Measurements from ENCODE around the gene PLCH1. TPM values are rescaled to one million over a fixed set of nuclear protein-coding genes. Genes with fewer than 3 reads are reported as not detected.

PLCH1 gene
- total RNA-seq, 2 donors from 2014 or later = 12.0 to 12.4 TPM

DNA sequence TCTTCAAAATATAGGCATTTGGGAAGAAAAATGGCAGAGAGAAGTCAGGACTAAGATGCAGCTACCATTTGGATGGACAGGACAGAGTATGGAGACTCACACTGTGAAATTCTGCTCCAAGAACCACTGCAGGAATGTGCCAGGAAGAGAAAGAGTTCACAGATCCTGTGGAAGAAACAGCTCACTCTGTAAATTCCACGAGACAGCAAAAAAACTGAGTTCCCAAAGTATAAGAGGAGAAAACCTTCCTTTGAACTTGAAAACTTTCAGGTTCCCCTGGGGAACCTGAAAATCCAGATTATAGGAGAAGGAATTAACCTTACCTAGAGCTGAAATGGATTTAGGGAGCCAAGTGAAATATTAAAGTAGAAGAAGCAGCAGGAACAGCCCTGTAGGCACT, 137.1 kb downstream of the PLCH1 start:
- Histone ChIP-seq H3K36me3 (ENCODE audit: control insufficient read depth, insufficient read depth, low read length) (no peaks in the 10 kb centered on the region), H3K27ac (ENCODE audit: low read depth, low read length) (peak overlapping the region; percentile 42), H3K4me1 (ENCODE audit: control insufficient read depth, insufficient read depth, low read length) (no peaks in the 10 kb centered on the region), H3K27me3 (ENCODE audit: control insufficient read depth, insufficient read depth, low read length, poor library complexity, severe bottlenecking) (no peaks in the 10 kb centered on the region), H3K4me3 (ENCODE audit: low read length) (no peak overlapping the region), H3K9me3 (ENCODE audit: control insufficient read depth, low read length) (peaks cover 16% of the 10 kb centered on the region), H3K9ac (ENCODE audit: extremely low read depth, low read length, poor library complexity, severe bottlenecking) (no peak overlapping the region)
- H3K27me3 Mint-ChIP-seq (ENCODE audit: insufficient read depth) = peaks cover 4% of the 10 kb centered on the region
- DNase-seq = no peak
- peaks cover 1% of the 10 kb centered on the region for H3K36me3 Mint-ChIP-seq (ENCODE audit: low read depth)
- H3K27ac Mint-ChIP-seq = no peak overlapping the region
- peaks cover 34% of the 10 kb centered on the region for H3K4me1 Mint-ChIP-seq
- WGBS, 2 experiments (ENCODE audit: insufficient coverage in 1 of 2, insufficient read length in 1 of 2) = 89 to 91% methylated on average over 1 of the region's 1 CpG
- TF ChIP-seq, protein P1, sequence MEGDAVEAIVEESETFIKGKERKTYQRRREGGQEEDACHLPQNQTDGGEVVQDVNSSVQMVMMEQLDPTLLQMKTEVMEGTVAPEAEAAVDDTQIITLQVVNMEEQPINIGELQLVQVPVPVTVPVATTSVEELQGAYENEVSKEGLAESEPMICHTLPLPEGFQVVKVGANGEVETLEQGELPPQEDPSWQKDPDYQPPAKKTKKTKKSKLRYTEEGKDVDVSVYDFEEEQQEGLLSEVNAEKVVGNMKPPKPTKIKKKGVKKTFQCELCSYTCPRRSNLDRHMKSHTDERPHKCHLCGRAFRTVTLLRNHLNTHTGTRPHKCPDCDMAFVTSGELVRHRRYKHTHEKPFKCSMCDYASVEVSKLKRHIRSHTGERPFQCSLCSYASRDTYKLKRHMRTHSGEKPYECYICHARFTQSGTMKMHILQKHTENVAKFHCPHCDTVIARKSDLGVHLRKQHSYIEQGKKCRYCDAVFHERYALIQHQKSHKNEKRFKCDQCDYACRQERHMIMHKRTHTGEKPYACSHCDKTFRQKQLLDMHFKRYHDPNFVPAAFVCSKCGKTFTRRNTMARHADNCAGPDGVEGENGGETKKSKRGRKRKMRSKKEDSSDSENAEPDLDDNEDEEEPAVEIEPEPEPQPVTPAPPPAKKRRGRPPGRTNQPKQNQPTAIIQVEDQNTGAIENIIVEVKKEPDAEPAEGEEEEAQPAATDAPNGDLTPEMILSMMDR (conservative IDR thresholded peaks at IDR 0.05) = no peak
- no peak overlapping the region for H3K4me3 Mint-ChIP-seq
- H3K9me3 Mint-ChIP-seq = peaks cover 12% of the 10 kb centered on the region

DNA sequence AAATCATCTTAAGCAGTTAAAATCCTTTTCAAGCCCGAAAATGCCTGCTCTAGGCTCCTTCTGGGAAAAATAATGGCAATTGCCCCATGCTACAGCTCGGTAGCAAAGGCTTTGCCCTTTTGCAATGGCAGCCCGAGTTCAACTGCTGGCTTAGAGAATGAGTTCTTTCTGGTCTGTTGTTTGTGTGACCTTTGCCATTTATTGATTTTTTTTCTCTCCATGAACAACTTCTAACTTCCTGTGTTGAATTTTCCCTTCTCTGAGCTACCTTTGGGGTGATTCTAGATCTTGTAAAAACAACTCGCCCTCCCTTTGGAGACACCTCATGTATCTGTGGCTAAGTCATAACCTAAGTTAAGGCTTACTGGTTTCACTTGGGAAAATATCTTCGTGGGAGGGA, 139.3 kb downstream of the PLCH1 start:
- Mint-ChIP-seq H3K36me3 (ENCODE audit: low read depth) (no peaks in the 10 kb centered on the region), H3K4me1 (peaks cover 35% of the 10 kb centered on the region), H3K27ac (no peak overlapping the region), H3K4me3 (no peak overlapping the region), H3K9me3 (peaks cover 11% of the 10 kb centered on the region), H3K27me3 (ENCODE audit: insufficient read depth) (peaks cover 4% of the 10 kb centered on the region)
- H3K27me3 ChIP-seq (ENCODE audit: control insufficient read depth, insufficient read depth, low read length, poor library complexity, severe bottlenecking) = no peaks in the 10 kb centered on the region
- H3K4me1 ChIP-seq (ENCODE audit: control insufficient read depth, insufficient read depth, low read length) = no peaks in the 10 kb centered on the region
- H3K27ac ChIP-seq (ENCODE audit: low read depth, low read length) = no peak overlapping the region
- H3K9ac ChIP-seq (ENCODE audit: extremely low read depth, low read length, poor library complexity, severe bottlenecking) = no peak overlapping the region
- H3K4me3 ChIP-seq (ENCODE audit: low read length) = no peak overlapping the region
- 87 to 89% methylated on average over 4 to 5 of the region's 5 CpGs for WGBS, 2 experiments (ENCODE audit: insufficient coverage in 1 of 2, insufficient read length in 1 of 2)
- no peaks in the 10 kb centered on the region for H3K36me3 ChIP-seq (ENCODE audit: control insufficient read depth, insufficient read depth, low read length)
- no peak for DNase-seq
- TF ChIP-seq, protein P1 (conservative IDR thresholded peaks at IDR 0.05) = no peak
- H3K9me3 ChIP-seq (ENCODE audit: control insufficient read depth, low read length) = peaks cover 15% of the 10 kb centered on the region

DNA sequence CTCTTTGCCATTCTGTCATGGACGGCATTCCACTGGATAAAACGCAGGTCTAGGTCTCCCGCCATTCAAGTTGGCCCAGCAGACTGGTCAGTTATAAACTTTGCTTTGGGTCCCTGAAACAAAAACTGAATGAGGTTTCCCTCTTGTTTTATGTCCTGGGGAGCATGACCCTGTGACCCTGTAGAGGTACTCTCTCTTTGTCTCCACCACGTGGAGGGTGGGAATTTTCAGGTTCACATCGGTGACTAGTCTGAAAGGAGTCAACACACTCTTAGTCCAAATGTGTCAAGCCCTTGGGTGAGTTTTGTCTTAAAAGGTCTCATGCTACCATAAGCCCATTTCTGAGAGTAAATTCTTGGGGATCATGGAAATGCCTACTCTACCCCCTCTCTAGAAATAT, 139.9 kb downstream of the PLCH1 start:
- no peaks in the 10 kb centered on the region for H3K4me1 ChIP-seq (ENCODE audit: control insufficient read depth, insufficient read depth, low read length)
- H3K9me3 Mint-ChIP-seq = peaks cover 11% of the 10 kb centered on the region
- no peak overlapping the region for H3K27ac ChIP-seq (ENCODE audit: low read depth, low read length)
- no peak overlapping the region for H3K4me3 Mint-ChIP-seq
- no peaks in the 10 kb centered on the region for H3K27me3 ChIP-seq (ENCODE audit: control insufficient read depth, insufficient read depth, low read length, poor library complexity, severe bottlenecking)
- DNase-seq = no peak
- TF ChIP-seq, protein P1 (conservative IDR thresholded peaks at IDR 0.05) = no peak
- H3K27ac Mint-ChIP-seq = no peak overlapping the region
- WGBS, 2 experiments (ENCODE audit: insufficient coverage in 1 of 2, insufficient read length in 1 of 2) = 85 to 90% methylated on average over 3 to 5 of the region's 5 CpGs
- H3K9ac ChIP-seq (ENCODE audit: extremely low read depth, low read length, poor library complexity, severe bottlenecking) = no peak overlapping the region
- peaks cover 12% of the 10 kb centered on the region for H3K9me3 ChIP-seq (ENCODE audit: control insufficient read depth, low read length)
- no peak overlapping the region for H3K4me3 ChIP-seq (ENCODE audit: low read length)
- peaks cover 4% of the 10 kb centered on the region for H3K27me3 Mint-ChIP-seq (ENCODE audit: insufficient read depth)
- H3K4me1 Mint-ChIP-seq = peaks cover 38% of the 10 kb centered on the region
- no peaks in the 10 kb centered on the region for H3K36me3 ChIP-seq (ENCODE audit: control insufficient read depth, insufficient read depth, low read length)
- H3K36me3 Mint-ChIP-seq (ENCODE audit: low read depth) = no peaks in the 10 kb centered on the region
